HepG2 (cell line): ENCODE results near the gene RPUSD2. TPM values are rescaled to one million over a fixed set of nuclear protein-coding genes. Genes with fewer than 3 reads are reported as not detected.

Experiments used
- ATAC-seq: fragments of 200-7000 bp; cut with Tn5 transposase; 3 replicates; pipeline ENCODE4 v1.9.1; 2020; ENCODE audit warnings: mild to moderate bottlenecking, moderate library complexity
- BruUV-seq: library from RNA; stranded (reverse); fragments of 400-500 nt; replicated peaks from 2 replicates; lab custom pipeline; 2021; lab: Mats Ljungman, UMichigan
- CTCF ChIA-PET: fragments of 300-600 bp; formaldehyde crosslinking; extraction: SDS; loops from one replicate; lab custom pipeline; 2021; ENCODE audit warnings: low total read pairs, inconsistent platforms, low intra/inter-chr PET ratio; lab: Yijun Ruan, JAX
- POLR2A ChIA-PET: fragments of 350-600 bp; sonication (Branson Sonifier 250); formaldehyde crosslinking; loops from one replicate; lab custom pipeline; 2020; ENCODE audit warnings: antibody characterized with exemption, inconsistent platforms; lab: Yijun Ruan, JAX
- DNase-seq: peaks from one replicate; pipeline ENCODE4 v3.0.0-alpha.2; 2015; ENCODE audit warnings: low spot score
- FAIRE-seq: peaks from 3 replicates; lab custom pipeline; 2011; peaks lifted over from hg19 to GRCh38; lab: Jason Lieb, UNC
- H2AFZ ChIP-seq: one replicate; pipeline ENCODE4 v1.6.1; 2011; ENCODE audit warnings: low read length, inconsistent platforms
- H3K27ac ChIP-seq: fragments of 300-600 bp; 3 replicates; pipeline ENCODE4 v1.8.0; 2011; ENCODE audit warnings: mixed run types, mild to moderate bottlenecking, mixed read lengths, low read length, inconsistent platforms; ENCODE audit not compliant: insufficient read depth; ENCODE audit errors: extremely low read length
- H3K27me3 ChIP-seq, 2 experiments: fragments of 200-600 bp in 1 of 2; 2 replicates in 1 of 2; 3 replicates in 1 of 2; pipeline versions ENCODE4 v1.6.0 to v1.8.0; 2011; ENCODE audit warnings: low read length in 2 of 2, mild to moderate bottlenecking in 2 of 2, moderate library complexity in 2 of 2, inconsistent platforms in 1 of 2; ENCODE audit not compliant: insufficient read depth in 2 of 2, control insufficient read depth in 1 of 2
- H3K36me3 ChIP-seq, 2 experiments: fragments of 200-600 bp in 1 of 2; replicated peaks in 1 of 2; 2 replicates in 1 of 2; 3 replicates in 1 of 2; pipeline versions ENCODE4 v1.5.1 to v1.8.0; 2011; ENCODE audit warnings: low read length in 2 of 2, inconsistent platforms in 1 of 2; ENCODE audit not compliant: insufficient read depth in 2 of 2, control insufficient read depth in 1 of 2
- H3K4me1 ChIP-seq: 2 replicates; pipeline ENCODE4 v1.5.1; 2012; ENCODE audit warnings: low read length, inconsistent platforms; ENCODE audit not compliant: insufficient read depth
- H3K4me2 ChIP-seq: 2 replicates; pipeline ENCODE4 v1.6.0; 2011; ENCODE audit warnings: low read depth, low read length, inconsistent platforms
- H3K4me3 ChIP-seq, 3 experiments: fragments of 200-600 bp in 1 of 3; sonication (generic), shearing (Covaris generic) in 1 of 3; replicated peaks in 1 of 3; 2 replicates each; pipeline ENCODE4 v1.5.1; 2011 to 2016; ENCODE audit warnings: low read length in 3 of 3, inconsistent platforms in 2 of 3, low read depth in 2 of 3, mild to moderate bottlenecking in 2 of 3, control low read depth in 1 of 3, mixed read lengths in 1 of 3; ENCODE audit not compliant: insufficient read depth in 1 of 3
- H3K79me2 ChIP-seq: one replicate; pipeline ENCODE4 v1.6.1; 2011; ENCODE audit warnings: low read length, inconsistent platforms; ENCODE audit not compliant: insufficient read depth
- H3K9ac ChIP-seq: 2 replicates; pipeline ENCODE4 v1.6.0; 2011; ENCODE audit warnings: mild to moderate bottlenecking, low read depth, low read length, inconsistent platforms; ENCODE audit not compliant: insufficient read depth
- H3K9me3 ChIP-seq: 2 replicates; pipeline ENCODE4 v1.5.1; 2012; ENCODE audit warnings: mild to moderate bottlenecking, low read length
- H4K20me1 ChIP-seq: 2 replicates; pipeline ENCODE4 v1.6.0; 2011; ENCODE audit warnings: inconsistent platforms, mild to moderate bottlenecking, low read length, moderate library complexity; ENCODE audit not compliant: insufficient read depth
- CC2D1A ChIP-seq: sonication (generic); formaldehyde crosslinking; IDR thresholded peaks from 2 replicates; pipeline ENCODE4 v1.8.1; 2023; ENCODE audit warnings: mild to moderate bottlenecking, missing genetic modification reagents
- GABPB1 ChIP-seq: IDR thresholded peaks from 2 replicates; pipeline ENCODE4 v1.6.1; 2016; ENCODE audit warnings: mild to moderate bottlenecking, missing genetic modification reagents, moderate library complexity, missing compliant biosample characterization
- MLX ChIP-seq: IDR thresholded peaks from 2 replicates; pipeline ENCODE4 v1.6.1; 2016
- ZNF629 ChIP-seq: sonication (generic); formaldehyde crosslinking; conservative IDR thresholded peaks from 2 replicates; pipeline ENCODE4 v1.5.0; 2020; ENCODE audit warnings: missing genetic modification reagents
- WGBS: methylation state at CpG from one replicate; pipeline ENCODE4 v1.1.6; 2017; ENCODE audit warnings: low lambda C conversion rate; 5-methylcytosine and 5-hydroxymethylcytosine counted together
- in situ Hi-C: cut with HindIII; loops from 2 replicates; pipeline ENCODE4 v1.10.0; 2017; ENCODE audit warnings: low pct_unique_long_range_greater_than_20kb; ENCODE audit not compliant: extremely low pct_ligation_motif_present
- intact Hi-C: fragments of 100-400 bp; cut with micrococcal nuclease; formaldehyde crosslinking; loops from one replicate; pipeline ENCODE4 v1.10.0; 2022; ENCODE audit not compliant: unreplicated experiment
- polyA plus RNA-seq, 8 experiments: library from polyadenylated mRNA; depleted of rRNA in 3 of 8; stranded (reverse) in 7 of 8; unstranded in 1 of 8; fragments of >200 nt; fragmentation: Illumina TruSeq in 4 of 8; extraction: Trizol in 4 of 8; gene quantifications; 2 replicates each; pipeline versions ENCODE4 v1.2.1 to v1.2.3, GENCODE V29; 2011 to 2016; ENCODE audit warnings: low read depth in 4 of 8, missing spikeins in 1 of 8, mixed read lengths in 1 of 8; ENCODE audit not compliant: insufficient read depth in 1 of 8
- total RNA-seq, 5 experiments: library from RNA; depleted of rRNA; stranded (reverse); fragments of >200 nt; fragmentation: Illumina TruSeq; extraction: Trizol; gene quantifications; 2 replicates each; pipeline ENCODE4 v1.2.3, GENCODE V29; 2016; ENCODE audit warnings: low read depth in 1 of 5

Gene RPUSD2
- total and polyA plus RNA-seq, 2 of the 13 experiments (the other 11 are each of a cell fraction or from before 2014, with no cell fraction given): 8.6 to 14.5 TPM

- H3K27me3 ChIP-seq: no peaks in the 10 kb centered on the region
- CTCF ChIA-PET: no interaction called here
- no peaks in the 10 kb centered on the region for H3K79me2 ChIP-seq
- no peak overlapping the region for H3K4me2 ChIP-seq
- H2AFZ ChIP-seq: no peak overlapping the region
- no peaks in the 10 kb centered on the region for H3K4me1 ChIP-seq
- no peak overlapping the region for H3K4me3 ChIP-seq
- no TSS peak for BruUV-seq
- no peak overlapping the region for H3K9ac ChIP-seq
- POLR2A ChIA-PET: no interaction called here
- H3K9me3 ChIP-seq: no peaks in the 10 kb centered on the region
- no peaks in the 10 kb centered on the region for H4K20me1 ChIP-seq
- peaks cover 6 to 29% of the 10 kb centered on the region in 2 experiments; a peak in 4 of 5 replicates for H3K36me3 ChIP-seq
- FAIRE-seq (no peak), ATAC-seq (no peak), DNase-seq (no peak)
- in situ Hi-C loops (no loop called here), intact Hi-C loops (no loop called here)
- H3K27ac ChIP-seq: no peak overlapping the region
- no peak for TF ChIP-seq MLX
- no peak for TF ChIP-seq CC2D1A (CRISPR knock-in tag)
- WGBS: 100% methylated on average over 4 of the region's 4 CpGs
Observed at GRCh38 chr15:40554161-40554525, 15.0 kb upstream of the RPUSD2 start.

- H3K4me2 ChIP-seq: no peak overlapping the region
- WGBS: 88% methylated on average over 2 of the region's 2 CpGs
- in situ Hi-C loops: no loop called here
- no peak overlapping the region for H2AFZ ChIP-seq
- no peaks in the 10 kb centered on the region for H3K9me3 ChIP-seq
- no TSS peak for BruUV-seq
- DNase-seq: no peak
- no peak overlapping the region for H3K4me3 ChIP-seq
- TF ChIP-seq GABPB1 (CRISPR knock-in tag) (no peak), ZNF629 (CRISPR knock-in tag) (peak; percentile 86)
- TF ChIP-seq, all 625 proteins: peak for 1
- Histone ChIP-seq H3K4me1 (no peaks in the 10 kb centered on the region), H3K27me3 (no peaks in the 10 kb centered on the region), H4K20me1 (no peaks in the 10 kb centered on the region), H3K36me3 (peaks cover 4 to 27% of the 10 kb centered on the region in 2 experiments; a peak in 4 of 5 replicates), H3K79me2 (no peaks in the 10 kb centered on the region), H3K9ac (no peak overlapping the region), H3K27ac (no peak overlapping the region)
- CTCF ChIA-PET: no interaction called here
- no peak for FAIRE-seq
- intact Hi-C loops: no loop called here
- POLR2A ChIA-PET: no interaction called here
- ATAC-seq: no peak
Observed at GRCh38 chr15:40555876-40556275, 13.2 kb upstream of the RPUSD2 start.
